WTC11 (cell line): ENCODE results near the gene GPR108.

Experiments used
- E2F1 ChIP-seq: sonication (generic); formaldehyde crosslinking; IDR thresholded peaks from 2 replicates; pipeline ENCODE4 v1.8.0; 2022; ENCODE audit warnings: mild to moderate bottlenecking, missing genetic modification reagents
- RELA ChIP-seq: sonication (generic); formaldehyde crosslinking; IDR thresholded peaks from 2 replicates; pipeline ENCODE4 v1.8.1; 2022; ENCODE audit warnings: missing genetic modification reagents, mild to moderate bottlenecking, borderline replicate concordance
- TP53 ChIP-seq: sonication (generic); formaldehyde crosslinking; IDR thresholded peaks from 2 replicates; pipeline ENCODE4 v1.8.1; 2023; ENCODE audit warnings: mild to moderate bottlenecking, missing genetic modification reagents
- ZNF416 ChIP-seq: fragments of 250-450 bp; sonication (Bioruptor Pico); IDR thresholded peaks from 2 replicates; pipeline ENCODE4 v1.9.0; 2021; ENCODE audit warnings: mild to moderate bottlenecking, inconsistent platforms

DNA sequence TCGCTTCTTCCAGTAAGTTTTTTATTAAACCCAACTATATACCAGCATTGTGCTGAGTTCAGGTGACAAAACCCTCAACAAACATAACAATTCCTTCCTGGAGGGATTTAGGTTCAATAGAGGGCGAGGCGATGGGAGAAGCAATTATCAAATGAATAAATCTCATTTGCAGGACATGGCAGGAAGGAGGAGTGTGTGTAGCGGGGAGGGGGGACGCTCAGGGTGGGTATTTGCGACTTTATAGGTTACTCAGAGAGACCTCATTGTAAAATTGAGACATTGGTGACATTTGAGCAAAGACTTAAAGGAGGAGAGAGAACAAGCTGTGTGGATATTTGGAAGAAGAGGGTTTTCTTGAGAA lies 20.8 kb downstream of the GPR108 start:
- TF ChIP-seq TP53 (CRISPR knock-in tag): no peak
- no peak for TF ChIP-seq ZNF416 (CRISPR knock-in tag)
- no peak for TF ChIP-seq E2F1 (CRISPR knock-in tag)
- TF ChIP-seq RELA (CRISPR knock-in tag): no peak
